ENCODE measurements around the gene PYGM. TPM values are rescaled to one million over a fixed set of nuclear protein-coding genes. Genes with fewer than 3 reads are reported as not detected.

Gene PYGM
- total RNA-seq, 1 experiment from 2014 or later = 1.7 TPM

DNA sequence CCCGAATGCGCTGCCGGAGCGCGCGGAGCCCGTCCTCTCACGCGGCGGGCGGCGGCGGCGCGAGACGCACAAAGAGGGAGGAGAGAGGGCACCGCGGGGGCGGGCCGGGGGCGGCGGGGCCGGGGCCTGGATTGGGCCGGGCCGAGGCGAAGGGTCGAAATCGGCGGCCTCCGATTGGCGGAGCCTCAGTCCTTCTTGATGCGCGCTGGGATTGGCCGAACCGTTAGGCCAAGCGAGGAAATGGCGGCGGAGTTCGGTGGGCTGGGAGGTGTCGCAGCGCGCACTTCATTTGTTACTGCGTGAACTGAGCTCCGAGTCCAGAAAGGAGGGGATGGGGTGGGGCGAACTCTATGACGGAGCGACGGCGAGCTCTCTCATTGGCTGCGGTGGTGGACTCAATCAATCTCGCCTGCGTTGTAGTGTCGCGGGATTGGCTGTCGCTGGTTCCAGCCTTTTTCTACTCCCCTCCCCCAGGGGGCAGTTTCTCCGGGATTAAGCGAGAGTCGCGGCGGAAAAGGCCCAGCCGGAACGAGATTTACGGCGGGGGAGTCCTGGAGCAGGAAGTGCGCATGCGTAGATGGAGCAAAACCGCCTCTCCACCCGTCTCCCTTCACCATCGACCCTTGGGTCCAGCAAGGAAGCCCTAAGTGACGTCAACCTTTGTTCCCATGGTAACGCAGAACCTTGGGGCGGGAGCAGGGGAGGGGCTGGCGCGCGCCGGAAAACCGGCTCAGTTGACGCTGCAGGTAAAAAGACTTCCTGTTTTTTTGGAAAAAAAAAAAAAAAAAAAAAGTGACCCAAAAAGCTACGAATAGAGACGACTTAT is 18.9 kb upstream of the PYGM start, which contains the start of gene SF1 (continued):
- TF ChIP-seq, protein P1, sequence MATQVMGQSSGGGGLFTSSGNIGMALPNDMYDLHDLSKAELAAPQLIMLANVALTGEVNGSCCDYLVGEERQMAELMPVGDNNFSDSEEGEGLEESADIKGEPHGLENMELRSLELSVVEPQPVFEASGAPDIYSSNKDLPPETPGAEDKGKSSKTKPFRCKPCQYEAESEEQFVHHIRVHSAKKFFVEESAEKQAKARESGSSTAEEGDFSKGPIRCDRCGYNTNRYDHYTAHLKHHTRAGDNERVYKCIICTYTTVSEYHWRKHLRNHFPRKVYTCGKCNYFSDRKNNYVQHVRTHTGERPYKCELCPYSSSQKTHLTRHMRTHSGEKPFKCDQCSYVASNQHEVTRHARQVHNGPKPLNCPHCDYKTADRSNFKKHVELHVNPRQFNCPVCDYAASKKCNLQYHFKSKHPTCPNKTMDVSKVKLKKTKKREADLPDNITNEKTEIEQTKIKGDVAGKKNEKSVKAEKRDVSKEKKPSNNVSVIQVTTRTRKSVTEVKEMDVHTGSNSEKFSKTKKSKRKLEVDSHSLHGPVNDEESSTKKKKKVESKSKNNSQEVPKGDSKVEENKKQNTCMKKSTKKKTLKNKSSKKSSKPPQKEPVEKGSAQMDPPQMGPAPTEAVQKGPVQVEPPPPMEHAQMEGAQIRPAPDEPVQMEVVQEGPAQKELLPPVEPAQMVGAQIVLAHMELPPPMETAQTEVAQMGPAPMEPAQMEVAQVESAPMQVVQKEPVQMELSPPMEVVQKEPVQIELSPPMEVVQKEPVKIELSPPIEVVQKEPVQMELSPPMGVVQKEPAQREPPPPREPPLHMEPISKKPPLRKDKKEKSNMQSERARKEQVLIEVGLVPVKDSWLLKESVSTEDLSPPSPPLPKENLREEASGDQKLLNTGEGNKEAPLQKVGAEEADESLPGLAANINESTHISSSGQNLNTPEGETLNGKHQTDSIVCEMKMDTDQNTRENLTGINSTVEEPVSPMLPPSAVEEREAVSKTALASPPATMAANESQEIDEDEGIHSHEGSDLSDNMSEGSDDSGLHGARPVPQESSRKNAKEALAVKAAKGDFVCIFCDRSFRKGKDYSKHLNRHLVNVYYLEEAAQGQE (IDR thresholded peaks at IDR 0.05; ENCODE audit: low read depth) = no peak

DNA sequence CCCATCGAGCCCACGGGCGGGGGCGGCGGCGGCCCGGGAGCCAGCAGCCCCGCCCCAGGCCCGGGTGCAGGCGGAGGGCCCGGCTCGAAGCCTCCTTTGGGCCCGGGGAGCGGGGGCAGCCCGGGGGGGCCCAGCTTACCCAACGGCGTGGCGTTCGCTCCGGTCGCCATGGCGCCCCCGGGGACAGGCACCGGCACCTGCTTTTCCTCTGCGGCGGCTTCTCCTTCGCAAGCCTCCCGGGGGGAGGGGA is 18.4 kb upstream of the PYGM start:
- RAD21 ChIA-PET (ENCODE audit: low non-redundant PET in 1 of 2, low total read pairs in 2 of 2, uncharacterized antibody in 2 of 2, unreplicated experiment in 2 of 2) = no interaction called here
- Histone ChIP-seq H3K27ac (ENCODE audit: low read depth, low read length) (peak overlapping the region; percentile 99), H3K4me1 (ENCODE audit: control insufficient read depth in 1 of 2, insufficient read depth in 2 of 2, low read length in 2 of 2) (peaks cover 13 to 31% of the 10 kb centered on the region in 2 experiments; a peak in 3 of 4 replicates), H3K4me3 (replicated peaks in 1 of 2; ENCODE audit: low read depth in 1 of 2, low read length in 2 of 2) (peak overlapping the region; percentile 69 to 99), H3K27me3 (ENCODE audit: insufficient read depth, low read length) (no peaks in the 10 kb centered on the region), H3K9me2 (ENCODE audit: insufficient read depth) (no peaks in the 10 kb centered on the region), H2AFZ (ENCODE audit: low read depth, low read length, poor library complexity, severe bottlenecking) (no peak overlapping the region), H3K79me2 (ENCODE audit: insufficient read depth, low read length) (peaks cover 44% of the 10 kb centered on the region), H3K9me3 (ENCODE audit: control insufficient read depth in 1 of 2, insufficient read depth in 1 of 2, low read depth in 1 of 2, low read length in 2 of 2) (no peaks in the 10 kb centered on the region), H3K4me2 (ENCODE audit: low read length) (peak overlapping the region; percentile 87), H3K36me3 (ENCODE audit: control insufficient read depth in 1 of 2, insufficient read depth in 2 of 2, low read length in 2 of 2) (peaks cover 39 to 42% of the 10 kb centered on the region in 2 experiments), H4K20me1 (ENCODE audit: insufficient read depth) (peaks cover 40% of the 10 kb centered on the region), H3K9ac (ENCODE audit: low read length) (peak overlapping the region; percentile 95)
- ATAC-seq = peak; percentile 5; the same call in 1 of the 2 replicates
- BruUV-seq (replicated peaks) = no TSS peak
- TF ChIP-seq ZFX (IDR thresholded peaks at IDR 0.05) (peak; percentile 87; the same call in 1 of the 2 replicates), SP1 (IDR thresholded peaks at IDR 0.05; ENCODE audit: low read depth) (no peak)
- intact Hi-C loops (cut with micrococcal nuclease) = no loop called here
- DNase-seq (ENCODE audit: low read depth, low spot score) = no peak
- POLR2A ChIA-PET = interaction anchor here (0.5 to 1.9 kb wide), 13 partner anchors 10 to 721 kb away, joined by 3 to 11 read pairs (median 4); partner anchors contain the start of genes MALAT1, MEN1 and PYGM
- CTCF ChIA-PET = interaction anchor here (0.9 to 1.4 kb wide), 5 partner anchors 9 to 328 kb away, joined by 3 to 13 read pairs (median 5); partner anchors contain the start of gene CDC42BPG

Data from HCT116 (cell line).